HFF-Myc (cell line): ENCODE results near the gene PFKP.

ENCODE experiments used
- DNase-seq: peaks from one replicate; pipeline ENCODE4 v3.0.0-alpha.2; 2011; ENCODE audit warnings: low read depth; ENCODE audit errors: extremely low read depth
- H3K4me3 ChIP-seq: replicated peaks from 2 replicates; pipeline ENCODE4 v1.5.1; 2011; ENCODE audit warnings: low read depth, mild to moderate bottlenecking, control low read depth, low read length
- TF ChIP-seq, protein P1 (sequence below): IDR thresholded peaks from 2 replicates; pipeline ENCODE4 v1.5.1; 2012; ENCODE audit warnings: mild to moderate bottlenecking, low read depth, low read length, control low read depth; ENCODE audit errors: missing control alignments

Gene PFKP

DNA sequence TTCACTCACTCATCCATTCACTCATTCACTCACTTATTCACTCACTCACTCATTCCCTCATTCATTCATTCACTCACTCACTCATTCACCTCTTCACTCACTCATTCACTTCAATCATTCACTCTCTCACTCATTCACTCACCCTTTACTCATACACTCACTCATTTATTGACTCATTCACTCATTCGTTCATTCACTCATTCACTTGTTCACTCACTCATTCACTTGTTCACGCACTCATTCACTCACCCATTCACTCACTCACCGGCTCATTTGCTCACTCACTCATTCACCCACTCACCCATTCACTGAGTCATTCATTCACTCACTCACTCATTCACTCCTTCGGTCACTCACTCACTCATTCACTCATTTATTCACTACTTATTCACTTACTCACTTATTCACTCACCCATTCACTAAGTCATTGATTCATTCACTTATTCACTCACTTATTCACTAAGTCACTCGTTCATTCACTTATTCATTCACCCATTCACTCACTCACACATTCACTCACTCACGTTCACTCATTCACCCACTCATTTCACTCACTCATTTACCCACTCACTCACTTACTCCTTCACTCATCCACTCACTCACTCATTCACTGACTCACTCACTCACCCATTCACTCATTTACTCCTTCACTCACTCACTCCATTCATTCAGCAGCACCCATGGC lies 4.7 kb upstream of the PFKP start:
- H3K4me3 ChIP-seq: no peak overlapping the region
- TF ChIP-seq, protein P1, sequence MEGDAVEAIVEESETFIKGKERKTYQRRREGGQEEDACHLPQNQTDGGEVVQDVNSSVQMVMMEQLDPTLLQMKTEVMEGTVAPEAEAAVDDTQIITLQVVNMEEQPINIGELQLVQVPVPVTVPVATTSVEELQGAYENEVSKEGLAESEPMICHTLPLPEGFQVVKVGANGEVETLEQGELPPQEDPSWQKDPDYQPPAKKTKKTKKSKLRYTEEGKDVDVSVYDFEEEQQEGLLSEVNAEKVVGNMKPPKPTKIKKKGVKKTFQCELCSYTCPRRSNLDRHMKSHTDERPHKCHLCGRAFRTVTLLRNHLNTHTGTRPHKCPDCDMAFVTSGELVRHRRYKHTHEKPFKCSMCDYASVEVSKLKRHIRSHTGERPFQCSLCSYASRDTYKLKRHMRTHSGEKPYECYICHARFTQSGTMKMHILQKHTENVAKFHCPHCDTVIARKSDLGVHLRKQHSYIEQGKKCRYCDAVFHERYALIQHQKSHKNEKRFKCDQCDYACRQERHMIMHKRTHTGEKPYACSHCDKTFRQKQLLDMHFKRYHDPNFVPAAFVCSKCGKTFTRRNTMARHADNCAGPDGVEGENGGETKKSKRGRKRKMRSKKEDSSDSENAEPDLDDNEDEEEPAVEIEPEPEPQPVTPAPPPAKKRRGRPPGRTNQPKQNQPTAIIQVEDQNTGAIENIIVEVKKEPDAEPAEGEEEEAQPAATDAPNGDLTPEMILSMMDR: no peak

DNA sequence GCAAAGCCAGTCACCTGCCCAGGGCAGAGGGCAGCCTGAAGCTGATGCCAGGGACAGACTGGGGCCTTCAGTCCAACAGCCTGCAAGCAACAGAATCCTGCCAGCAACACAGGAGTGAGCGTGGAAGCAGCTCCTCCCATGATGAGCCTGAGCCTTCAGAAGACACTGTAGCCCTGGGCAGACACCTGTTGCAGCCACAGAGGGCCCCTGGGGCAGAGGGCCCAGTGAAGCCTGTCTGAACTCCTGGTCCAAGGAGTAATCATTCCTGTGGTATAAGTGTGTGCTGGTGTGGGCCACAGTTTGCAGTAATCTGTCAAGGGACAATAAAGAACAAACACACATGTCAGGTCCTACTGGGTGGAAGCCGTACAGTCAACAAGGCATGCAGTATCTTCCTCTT lies 2.9 kb upstream of the PFKP start:
- TF ChIP-seq, protein P1: no peak
- no peak for DNase-seq

More for the DNA sequence above, 4.7 kb upstream of the PFKP start:
- DNase-seq: no peak

DNA sequence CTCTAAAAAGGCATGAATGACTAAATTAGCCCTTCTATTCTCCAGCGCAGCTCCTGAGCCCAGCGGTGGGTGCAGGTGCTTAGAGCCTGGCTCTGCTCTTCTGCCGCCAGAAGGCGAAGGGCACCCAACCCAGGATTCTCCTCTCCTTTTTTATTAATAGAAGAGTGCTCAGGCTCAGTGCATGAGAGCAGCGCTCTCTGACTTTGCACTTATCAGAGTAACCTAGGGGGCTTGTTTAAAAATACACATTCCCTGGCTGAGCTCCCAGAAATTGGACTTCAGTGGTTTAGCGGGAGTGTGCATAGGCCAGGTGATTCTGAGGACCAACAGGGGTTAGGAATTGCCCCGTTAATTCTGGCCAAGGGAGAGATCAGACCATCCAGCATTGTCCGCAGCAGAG lies 1.7 kb upstream of the PFKP start:
- TF ChIP-seq, protein P1: no peak
- no peak for DNase-seq
- no peak overlapping the region for H3K4me3 ChIP-seq

More for the DNA sequence above, 2.9 kb upstream of the PFKP start:
- H3K4me3 ChIP-seq: no peak overlapping the region

DNA sequence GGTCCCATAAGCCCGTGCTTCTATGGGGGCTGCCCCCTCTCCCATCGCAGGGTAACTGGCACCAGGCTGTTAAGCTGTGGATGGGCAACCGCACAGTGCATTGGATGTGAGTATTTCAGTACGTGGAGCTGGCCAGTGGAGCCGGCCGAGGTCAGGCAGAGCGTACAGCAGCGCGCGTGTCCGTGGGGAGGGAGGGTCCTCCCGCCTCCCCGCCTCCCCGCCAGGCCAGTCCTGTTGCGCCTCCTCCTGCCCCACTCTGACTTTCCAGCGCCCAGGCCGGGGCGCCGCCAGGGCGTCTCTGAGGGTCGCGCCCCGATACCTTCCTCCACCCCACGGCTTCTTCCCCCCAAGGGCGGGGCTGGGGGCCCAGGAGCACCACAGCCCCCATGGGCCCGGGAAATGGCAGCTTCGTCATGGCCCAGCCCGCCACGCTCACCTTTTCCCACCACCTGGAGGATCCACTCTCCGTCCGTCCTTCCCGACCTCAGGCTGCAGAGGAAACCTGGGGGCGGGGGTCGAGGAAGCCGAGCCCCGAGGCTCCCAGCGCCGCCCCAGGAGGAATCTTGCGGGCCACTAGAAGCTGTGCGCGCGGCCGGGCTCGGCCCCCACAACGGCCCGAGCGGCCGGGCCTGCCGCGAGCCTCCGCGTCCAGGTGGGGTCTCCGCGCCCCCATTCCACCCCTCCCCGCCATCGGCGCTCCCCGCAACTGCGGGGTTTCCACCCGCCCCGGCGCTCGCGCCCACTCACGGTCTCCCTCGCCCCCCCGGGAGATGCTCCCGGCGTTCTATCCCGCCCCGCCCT lies 831 bp upstream of the PFKP start:
- peak overlapping the region; percentile 89 for H3K4me3 ChIP-seq
- TF ChIP-seq, protein P1: no peak
- DNase-seq: no peak

DNA sequence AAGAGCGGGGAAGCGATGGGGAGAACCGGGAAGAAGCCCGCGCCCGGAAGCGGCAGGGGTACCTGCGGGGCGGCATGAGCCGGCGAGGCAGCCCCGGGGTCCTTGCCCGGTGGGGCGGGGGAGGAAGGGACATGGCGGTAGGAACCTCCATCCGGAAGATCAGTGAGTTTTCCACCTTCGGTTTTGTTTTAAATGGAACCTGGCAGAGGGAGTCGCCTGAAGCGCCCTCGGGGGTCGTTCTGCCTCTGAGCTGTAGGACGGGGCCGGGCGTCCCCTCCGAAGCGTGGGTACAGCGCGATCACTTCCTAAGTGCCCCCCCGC lies 471 bp downstream of the PFKP start:
- no peak for DNase-seq
- TF ChIP-seq, protein P1: no peak
- peak overlapping the region; percentile 89 for H3K4me3 ChIP-seq

DNA sequence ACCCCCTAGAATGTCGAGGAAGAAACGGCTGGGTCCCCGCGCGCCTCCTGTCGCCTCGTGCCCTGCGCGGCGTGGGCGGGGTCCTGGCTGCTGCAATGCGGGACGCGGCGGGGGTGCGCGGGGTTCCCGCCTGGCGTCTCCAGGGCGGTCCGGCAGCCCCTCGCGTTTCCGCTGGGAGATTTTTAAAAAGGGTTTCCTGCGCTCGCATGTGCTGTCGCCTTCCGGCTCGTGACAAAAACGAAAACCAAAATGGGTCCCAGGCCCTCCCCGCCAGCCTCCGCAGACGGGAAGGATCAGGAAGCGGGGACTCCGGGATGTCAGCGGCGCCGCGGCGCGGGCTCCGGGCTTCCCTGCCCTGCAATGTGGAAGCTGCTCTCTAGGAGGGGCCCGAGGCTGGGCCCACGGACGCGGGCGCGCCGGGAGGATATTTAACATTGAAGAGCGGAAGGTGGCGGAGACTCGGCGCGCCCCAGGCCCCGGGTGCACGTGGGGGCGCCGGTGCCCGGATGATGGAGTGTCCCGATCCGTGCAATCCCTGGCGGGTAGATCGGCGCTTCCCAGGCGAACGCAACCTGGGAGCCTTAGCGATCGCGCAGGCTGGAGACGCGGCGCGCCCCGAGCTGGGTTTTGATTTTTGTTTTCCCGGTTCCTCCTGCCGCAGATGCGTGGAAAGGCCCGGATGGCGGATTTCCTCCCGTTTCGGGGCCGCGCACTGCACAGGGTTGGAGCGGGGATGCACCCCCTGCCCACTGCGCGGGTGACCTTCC lies 1.0 kb downstream of the PFKP start:
- no peak for DNase-seq
- peak overlapping the region; percentile 89 for H3K4me3 ChIP-seq
- TF ChIP-seq, protein P1: peak; percentile 2
